Measurements from ENCODE around the gene C21orf91. TPM values are rescaled to one million over a fixed set of nuclear protein-coding genes. Genes with fewer than 3 reads are reported as not detected.

The C21orf91 gene
- total RNA-seq, 1 donor from 2014 or later = 11.3 TPM

DNA sequence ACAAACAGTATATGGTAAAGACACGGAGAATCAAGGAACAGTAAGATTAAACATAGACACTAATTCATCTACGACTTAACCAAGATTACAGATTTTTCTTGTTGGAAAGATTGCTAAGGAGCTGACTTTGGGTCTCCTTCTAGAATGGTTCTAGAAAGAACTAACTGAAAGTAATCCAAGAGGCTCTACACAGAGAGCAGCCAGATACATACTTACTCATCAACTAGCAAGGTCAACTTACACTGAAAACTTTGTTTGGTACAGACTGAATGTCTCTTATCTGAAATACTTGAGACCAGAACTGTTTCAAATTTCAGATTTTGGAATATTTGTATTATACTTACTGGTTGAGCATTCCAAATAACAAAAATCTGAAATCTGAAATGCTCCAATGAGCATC lies 5.8 kb downstream of the C21orf91 start:
- Histone ChIP-seq H3K9me3 (no peaks in the 10 kb centered on the region), H3K4me3 (no peak overlapping the region), H3K4me1 (no peaks in the 10 kb centered on the region), H3K27me3 (no peaks in the 10 kb centered on the region), H3K27ac (no peak overlapping the region), H3K36me3 (peaks cover 10 to 30% of the 10 kb centered on the region in 2 donors)
- TF ChIP-seq, protein P1, sequence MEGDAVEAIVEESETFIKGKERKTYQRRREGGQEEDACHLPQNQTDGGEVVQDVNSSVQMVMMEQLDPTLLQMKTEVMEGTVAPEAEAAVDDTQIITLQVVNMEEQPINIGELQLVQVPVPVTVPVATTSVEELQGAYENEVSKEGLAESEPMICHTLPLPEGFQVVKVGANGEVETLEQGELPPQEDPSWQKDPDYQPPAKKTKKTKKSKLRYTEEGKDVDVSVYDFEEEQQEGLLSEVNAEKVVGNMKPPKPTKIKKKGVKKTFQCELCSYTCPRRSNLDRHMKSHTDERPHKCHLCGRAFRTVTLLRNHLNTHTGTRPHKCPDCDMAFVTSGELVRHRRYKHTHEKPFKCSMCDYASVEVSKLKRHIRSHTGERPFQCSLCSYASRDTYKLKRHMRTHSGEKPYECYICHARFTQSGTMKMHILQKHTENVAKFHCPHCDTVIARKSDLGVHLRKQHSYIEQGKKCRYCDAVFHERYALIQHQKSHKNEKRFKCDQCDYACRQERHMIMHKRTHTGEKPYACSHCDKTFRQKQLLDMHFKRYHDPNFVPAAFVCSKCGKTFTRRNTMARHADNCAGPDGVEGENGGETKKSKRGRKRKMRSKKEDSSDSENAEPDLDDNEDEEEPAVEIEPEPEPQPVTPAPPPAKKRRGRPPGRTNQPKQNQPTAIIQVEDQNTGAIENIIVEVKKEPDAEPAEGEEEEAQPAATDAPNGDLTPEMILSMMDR (IDR thresholded peaks at IDR 0.05) = no peak
- intact Hi-C loops (cut with DNase I) = no loop called here
- DNase-seq (ENCODE audit: low spot score in 2 of 2) = no peak

GRCh38 chr21:17805966-17806365 lies 13.2 kb downstream of the C21orf91 start:
- Histone ChIP-seq H3K27me3 (no peaks in the 10 kb centered on the region), H3K4me3 (no peak overlapping the region), H3K27ac (no peak overlapping the region), H3K36me3 (peaks cover 9 to 21% of the 10 kb centered on the region in 2 donors), H3K9me3 (no peaks in the 10 kb centered on the region), H3K4me1 (no peaks in the 10 kb centered on the region)
- TF ChIP-seq, protein P1 (IDR thresholded peaks at IDR 0.05) = no peak
- DNase-seq (ENCODE audit: low spot score in 2 of 2) = no peak
- intact Hi-C loops (cut with DNase I) = no loop called here

DNA sequence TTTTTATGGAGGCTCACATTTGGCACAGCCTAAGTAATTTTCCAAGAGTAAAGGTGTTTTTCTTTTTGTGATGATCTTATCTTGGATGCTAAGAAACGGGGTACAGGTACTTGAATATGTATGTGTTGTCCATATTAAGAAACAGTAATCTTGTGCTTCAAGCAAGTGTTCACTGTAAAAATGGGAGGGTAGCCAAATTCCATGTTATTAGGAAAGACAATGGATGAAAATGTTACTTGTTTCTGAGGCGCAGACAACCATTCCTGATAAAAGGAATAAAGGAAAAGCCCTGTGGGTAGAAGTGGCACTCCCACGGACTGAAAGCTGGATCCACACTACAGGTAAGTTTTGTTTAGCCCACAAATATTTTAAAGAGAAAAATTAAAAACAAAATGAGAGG lies 15.6 kb downstream of the C21orf91 start:
- intact Hi-C loops (cut with DNase I) = no loop called here
- Histone ChIP-seq H3K4me3 (no peak overlapping the region), H3K4me1 (no peaks in the 10 kb centered on the region), H3K36me3 (peaks cover 6 to 8% of the 10 kb centered on the region in 2 donors), H3K9me3 (no peaks in the 10 kb centered on the region), H3K27ac (no peak overlapping the region), H3K27me3 (no peaks in the 10 kb centered on the region)
- TF ChIP-seq, protein P1 (IDR thresholded peaks at IDR 0.05) = no peak
- no peak for DNase-seq (ENCODE audit: low spot score in 2 of 2)

GRCh38 chr21:17802572-17802971 lies 16.6 kb downstream of the C21orf91 start:
- Histone ChIP-seq H3K27ac (no peak overlapping the region), H3K36me3 (no peaks in the 10 kb centered on the region), H3K27me3 (no peaks in the 10 kb centered on the region), H3K9me3 (no peaks in the 10 kb centered on the region), H3K4me3 (no peak overlapping the region), H3K4me1 (no peaks in the 10 kb centered on the region)
- intact Hi-C loops (cut with DNase I) = no loop called here
- TF ChIP-seq, protein P1 (IDR thresholded peaks at IDR 0.05) = no peak
- DNase-seq (ENCODE audit: low spot score in 2 of 2) = no peak

DNA sequence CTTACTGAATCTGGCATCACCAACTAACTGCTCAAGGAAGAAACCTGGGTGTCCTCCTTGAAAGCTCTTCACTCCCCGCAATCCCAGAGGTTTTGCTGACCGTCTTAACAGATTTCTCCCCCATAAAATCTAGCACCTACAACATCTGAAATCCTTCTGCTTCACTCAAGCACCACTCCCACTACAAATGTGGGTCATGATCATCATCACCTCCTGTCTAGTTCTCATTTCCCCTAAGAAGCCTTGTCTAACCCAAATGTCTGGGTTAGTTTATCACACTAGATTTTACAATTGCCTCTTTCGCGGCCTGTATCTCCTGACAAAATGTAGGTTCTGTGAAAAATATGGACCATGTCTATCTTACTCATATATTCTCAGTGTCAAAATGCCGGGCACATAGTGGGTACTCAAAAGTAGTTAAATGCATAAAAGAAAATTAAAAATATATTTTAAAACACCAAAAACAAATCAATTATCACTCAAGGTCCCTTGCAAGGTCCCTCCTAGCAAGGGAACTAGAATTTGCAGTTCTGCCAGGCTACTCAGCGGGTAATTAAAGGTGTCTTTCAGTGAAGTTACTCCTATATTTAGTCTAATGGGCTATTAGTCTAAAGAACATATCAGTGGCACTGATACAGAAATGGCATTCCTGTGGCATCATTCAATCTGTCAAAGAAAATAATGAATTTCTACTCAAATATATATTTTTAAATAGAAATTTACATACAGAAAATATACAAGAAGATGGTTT lies 19.6 kb downstream of the C21orf91 start:
- TF ChIP-seq, protein P1 (IDR thresholded peaks at IDR 0.05) = no peak
- Histone ChIP-seq H3K4me3 (no peak overlapping the region), H3K27ac (no peak overlapping the region), H3K36me3 (no peaks in the 10 kb centered on the region), H3K9me3 (no peaks in the 10 kb centered on the region), H3K4me1 (no peaks in the 10 kb centered on the region), H3K27me3 (no peaks in the 10 kb centered on the region)
- intact Hi-C loops (cut with DNase I) = no loop called here
- DNase-seq (ENCODE audit: low spot score in 2 of 2) = no peak

All from ascending aorta (tissue), 2 donors.